ENCODE measurements around the gene COL27A1. TPM values are rescaled to one million over a fixed set of nuclear protein-coding genes. Genes with fewer than 3 reads are reported as not detected.

Gene COL27A1
- 8.5 and 10.2 TPM in 2 replicates for total RNA-seq

GRCh38 chr9:114155263-114155994 lies at the start of gene COL27A1:
COL27A1 (plus strand) TSS chr9:114155537; CDS start chr9:114155951, 414 bp downstream.

DNA sequence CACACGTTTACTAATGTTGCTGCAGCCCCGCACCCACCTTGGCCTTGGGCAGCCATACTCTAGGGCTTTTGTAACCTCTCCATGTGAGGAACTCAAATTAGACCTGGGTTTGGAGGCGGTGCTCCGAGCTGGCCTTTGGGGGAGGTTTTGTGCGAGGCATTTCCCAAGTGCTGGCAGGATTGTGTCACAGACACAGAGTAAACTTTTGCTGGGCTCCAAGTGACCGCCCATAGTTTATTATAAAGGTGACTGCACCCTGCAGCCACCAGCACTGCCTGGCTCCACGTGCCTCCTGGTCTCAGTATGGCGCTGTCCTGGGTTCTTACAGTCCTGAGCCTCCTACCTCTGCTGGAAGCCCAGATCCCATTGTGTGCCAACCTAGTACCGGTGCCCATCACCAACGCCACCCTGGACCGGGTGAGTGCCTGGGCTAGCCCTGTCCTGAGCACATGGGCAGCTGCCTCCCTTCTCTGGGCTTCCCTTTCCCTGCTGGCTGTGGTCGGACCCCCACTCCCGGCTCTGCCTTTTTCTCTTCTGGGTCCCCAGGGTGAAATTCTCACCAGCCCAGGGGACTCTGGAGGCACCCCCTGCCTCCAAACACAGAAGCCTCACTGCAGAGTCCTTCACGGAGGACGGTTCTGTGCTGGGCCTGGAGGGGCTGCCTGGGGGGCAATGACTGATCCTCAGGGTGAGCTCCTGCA lies 167.6 kb downstream of the COL27A1 start, which contains the start of gene ORM1:
Gene ORM1 (plus strand): TSS at position 268 of the 701 bp plus-strand sequence. CDS start 36 bp downstream, at position 304.

DNA sequence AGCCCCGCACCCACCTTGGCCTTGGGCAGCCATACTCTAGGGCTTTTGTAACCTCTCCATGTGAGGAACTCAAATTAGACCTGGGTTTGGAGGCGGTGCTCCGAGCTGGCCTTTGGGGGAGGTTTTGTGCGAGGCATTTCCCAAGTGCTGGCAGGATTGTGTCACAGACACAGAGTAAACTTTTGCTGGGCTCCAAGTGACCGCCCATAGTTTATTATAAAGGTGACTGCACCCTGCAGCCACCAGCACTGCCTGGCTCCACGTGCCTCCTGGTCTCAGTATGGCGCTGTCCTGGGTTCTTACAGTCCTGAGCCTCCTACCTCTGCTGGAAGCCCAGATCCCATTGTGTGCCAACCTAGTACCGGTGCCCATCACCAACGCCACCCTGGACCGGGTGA lies 174.3 kb downstream of the COL27A1 start, which contains the start of gene ORM2:
Gene ORM2 (plus strand): TSS at position 245 of the 398 bp plus-strand sequence. CDS start 36 bp downstream, at position 281.

Other genes with a start within 250 kb of the COL27A1 start
- gene AMBP, start 77.2 kb upstream of the COL27A1 start, total RNA-seq = not detected in 2 replicates
- gene KIF12, start 56.2 kb upstream of the COL27A1 start, total RNA-seq = 0.28 and 1.1 TPM in 2 replicates
- not detected in 2 replicates for gene ORM1, start 167.6 kb downstream of the COL27A1 start, total RNA-seq
- not detected in 2 replicates for gene ORM2, start 174.3 kb downstream of the COL27A1 start, total RNA-seq
- 2.0 and 5.1 TPM in 2 replicates for gene AKNA, start 232.4 kb downstream of the COL27A1 start, total RNA-seq

Data from airway epithelial cell (primary cell).